Measurements from ENCODE around the gene PHF20.
"Not testable (repeated sequence)": the region's sequence is repeated elsewhere in the genome, so short reads cannot be mapped to it uniquely, and the experiment has no call there.

Gene PHF20

GRCh38 chr20:35739294-35740163 is 32.3 kb upstream of the PHF20 start:
- no peak for DNase-seq

GRCh38 chr20:35741892-35742740 is 29.7 kb upstream of the PHF20 start, which contains the start of gene RBM39:
Gene RBM39, minus strand, starts transcription at chr20:35742260. Its CDS starts 1,386 bp downstream, at chr20:35740874.
- peak; percentile 100 for DNase-seq

- peak; percentile 53 for DNase-seq
Measured at GRCh38 chr20:35742741-35743523, 28.9 kb upstream of the PHF20 start.

- no peak for DNase-seq
Measured at GRCh38 chr20:35743693-35744491, 27.9 kb upstream of the PHF20 start.

GRCh38 chr20:35744492-35744841 is 27.3 kb upstream of the PHF20 start:
- DNase-seq = not testable (repeated sequence)

GRCh38 chr20:35750611-35751010 is 21.2 kb upstream of the PHF20 start:
- DNase-seq = no peak

GRCh38 chr20:35756404-35756803 is 15.4 kb upstream of the PHF20 start:
- DNase-seq = no peak

- no peak for DNase-seq
Measured at GRCh38 chr20:35757098-35757705, 14.6 kb upstream of the PHF20 start.

GRCh38 chr20:35761548-35761947 is 10.3 kb upstream of the PHF20 start:
- not testable (repeated sequence) for DNase-seq

- no peak for DNase-seq
Measured at GRCh38 chr20:35762461-35762860, 9.4 kb upstream of the PHF20 start.

- not testable (repeated sequence) for DNase-seq
Measured at GRCh38 chr20:35764936-35765335, 6.9 kb upstream of the PHF20 start.

- no peak for DNase-seq
Measured at GRCh38 chr20:35766843-35767242, 5.0 kb upstream of the PHF20 start.

GRCh38 chr20:35767683-35768481 is 3.9 kb upstream of the PHF20 start:
- DNase-seq = no peak

- peak; percentile 55 for DNase-seq
Measured at GRCh38 chr20:35768731-35769664, 2.8 kb upstream of the PHF20 start.

GRCh38 chr20:35771367-35771688 is 487 bp upstream of the PHF20 start:
- DNase-seq = no peak

GRCh38 chr20:35772563-35773058 is 796 bp downstream of the PHF20 start:
- DNase-seq = no peak

- no peak for DNase-seq
Measured at GRCh38 chr20:35773154-35773751, 1.4 kb downstream of the PHF20 start.

- DNase-seq = no peak
Measured at GRCh38 chr20:35774391-35774790, 2.6 kb downstream of the PHF20 start.

GRCh38 chr20:35776513-35777101 is 4.8 kb downstream of the PHF20 start:
- DNase-seq = peak; percentile 97

Measured in NCI-H2029 treated with DMSO at 0.1 percent for 48 hours (cell line).